DND-41 (cell line): ENCODE measurements around the gene PTPRN2.
"Not testable (repeated sequence)": the region's sequence is repeated elsewhere in the genome, so short reads cannot be mapped to it uniquely, and the experiment has no call there.

ENCODE experiments used
- ATAC-seq: fragments of 200-7000 bp; cut with Tn5 transposase; 3 replicates; pipeline ENCODE4 v1.9.1; 2021; ENCODE audit warnings: low read depth; ENCODE audit not compliant: insufficient read depth
- DNase-seq: peaks from one replicate; pipeline ENCODE4 v3.0.0-alpha.2; 2020
- H2AFZ ChIP-seq: 2 replicates; pipeline ENCODE4 v1.6.0; 2012; ENCODE audit warnings: low read depth, low read length
- H3K27ac ChIP-seq: 2 replicates; pipeline ENCODE4 v1.5.1; 2012; ENCODE audit warnings: low read length, inconsistent platforms
- H3K27me3 ChIP-seq: fragments of 200-600 bp; sonication (generic); 2 replicates; pipeline ENCODE4 v1.6.0; 2012; ENCODE audit warnings: low read length, mild to moderate bottlenecking, inconsistent platforms; ENCODE audit not compliant: insufficient read depth, poor library complexity
- H3K36me3 ChIP-seq: 2 replicates; pipeline ENCODE4 v1.5.1; 2012; ENCODE audit warnings: low read length, inconsistent platforms; ENCODE audit not compliant: insufficient read depth
- H3K4me1 ChIP-seq: 2 replicates; pipeline ENCODE4 v1.5.1; 2012; ENCODE audit warnings: mild to moderate bottlenecking, low read length; ENCODE audit not compliant: insufficient read depth
- H3K4me2 ChIP-seq: 2 replicates; pipeline ENCODE4 v1.6.0; 2012; ENCODE audit warnings: mild to moderate bottlenecking, moderate library complexity, low read length, inconsistent platforms; ENCODE audit not compliant: insufficient read depth
- H3K4me3 ChIP-seq, 2 experiments: fragments of 200-600 bp in 1 of 2; shearing (Covaris generic) in 1 of 2; 2 replicates each; pipeline ENCODE4 v1.5.1; 2012 to 2016; ENCODE audit warnings: inconsistent platforms in 2 of 2, low read length in 2 of 2, mild to moderate bottlenecking in 2 of 2, low read depth in 1 of 2, moderate library complexity in 1 of 2
- H3K79me2 ChIP-seq: 2 replicates; pipeline ENCODE4 v1.6.0; 2012; ENCODE audit warnings: low read length, inconsistent platforms; ENCODE audit not compliant: insufficient read depth
- H3K9ac ChIP-seq: 2 replicates; pipeline ENCODE4 v1.6.0; 2012; ENCODE audit warnings: low read depth, mild to moderate bottlenecking, inconsistent platforms, low read length, moderate library complexity
- H3K9me3 ChIP-seq: 2 replicates; pipeline ENCODE4 v1.5.1; 2012; ENCODE audit warnings: low read length, moderate library complexity, mild to moderate bottlenecking, inconsistent platforms; ENCODE audit not compliant: insufficient read depth, severe bottlenecking
- H4K20me1 ChIP-seq: 2 replicates; pipeline ENCODE4 v1.6.0; 2012; ENCODE audit warnings: low read length; ENCODE audit not compliant: insufficient read depth
- CTCF ChIP-seq: IDR thresholded peaks from 2 replicates; pipeline ENCODE4 v1.5.1; 2012; ENCODE audit warnings: borderline replicate concordance, low read length, moderate library complexity, mild to moderate bottlenecking; ENCODE audit not compliant: poor library complexity, severe bottlenecking; ENCODE audit errors: extremely low read depth
- EZH2 ChIP-seq: IDR thresholded peaks from 3 replicates; pipeline ENCODE4 v1.6.1; 2012; ENCODE audit warnings: borderline replicate concordance, low read depth, mild to moderate bottlenecking, moderate library complexity, low read length, inconsistent platforms; ENCODE audit not compliant: severe bottlenecking

PTPRN2 gene

GRCh38 chr7:158150234-158150633, 437.4 kb downstream of the PTPRN2 start:
- Histone ChIP-seq H3K9me3 (peaks cover 31% of the 10 kb centered on the region), H3K36me3 (no peaks in the 10 kb centered on the region)
- no peak for ATAC-seq

GRCh38 chr7:158147431-158147830, 440.2 kb downstream of the PTPRN2 start:
- not testable (repeated sequence) for H3K4me1 ChIP-seq, H2AFZ ChIP-seq, H3K27ac ChIP-seq, H3K27me3 ChIP-seq, ATAC-seq, H3K4me2 ChIP-seq, DNase-seq, H3K79me2 ChIP-seq, H3K36me3 ChIP-seq, H4K20me1 ChIP-seq, H3K9ac ChIP-seq
- Histone ChIP-seq H3K9me3 (peaks cover 34% of the 10 kb centered on the region), H3K4me3 (peak overlapping the region in 1 of 2 experiments; percentile 6; a peak in 1 of 4 replicates)

More at GRCh38 chr7:158150234-158150633, 437.4 kb downstream of the PTPRN2 start:
- H3K4me1 ChIP-seq = no peaks in the 10 kb centered on the region
- DNase-seq = no peak
- H3K4me3 ChIP-seq = no peak overlapping the region
- H3K4me2 ChIP-seq = no peak overlapping the region
- H3K27me3 ChIP-seq = no peaks in the 10 kb centered on the region
- H3K9ac ChIP-seq = no peak overlapping the region
- TF ChIP-seq CTCF = no peak
- no peak for TF ChIP-seq EZH2
- no peak overlapping the region for H3K27ac ChIP-seq
- no peaks in the 10 kb centered on the region for H4K20me1 ChIP-seq
- no peaks in the 10 kb centered on the region for H3K79me2 ChIP-seq
- no peak overlapping the region for H2AFZ ChIP-seq

DNA sequence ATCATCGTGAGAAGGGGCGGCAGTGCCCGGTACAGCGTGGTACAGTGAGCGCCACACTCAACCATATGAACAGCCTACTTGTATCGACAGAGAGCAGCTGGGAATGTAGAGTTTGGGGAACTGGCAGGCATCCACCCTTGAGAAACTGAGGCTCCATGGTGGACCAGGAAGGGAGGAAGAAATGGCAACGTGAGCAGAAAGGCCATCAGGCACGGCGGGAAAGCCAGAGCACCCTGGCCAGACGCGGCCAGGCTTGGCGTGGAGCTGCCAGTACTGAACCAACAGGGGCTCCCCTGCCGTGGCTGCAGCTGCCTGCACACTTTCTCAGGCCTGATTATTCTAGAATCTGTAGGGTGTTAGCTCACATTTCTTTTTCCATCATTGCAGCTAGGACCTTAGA, 442.3 kb downstream of the PTPRN2 start:
- Histone ChIP-seq H3K79me2 (no peaks in the 10 kb centered on the region), H3K4me1 (no peaks in the 10 kb centered on the region), H2AFZ (no peak overlapping the region), H4K20me1 (no peaks in the 10 kb centered on the region), H3K27ac (no peak overlapping the region), H3K27me3 (no peaks in the 10 kb centered on the region), H3K4me3 (no peak overlapping the region), H3K9me3 (peaks cover 27% of the 10 kb centered on the region), H3K36me3 (no peaks in the 10 kb centered on the region), H3K9ac (no peak overlapping the region), H3K4me2 (no peak overlapping the region)
- no peak for DNase-seq
- no peak for ATAC-seq
- no peak for TF ChIP-seq CTCF
- TF ChIP-seq EZH2 = no peak

DNA sequence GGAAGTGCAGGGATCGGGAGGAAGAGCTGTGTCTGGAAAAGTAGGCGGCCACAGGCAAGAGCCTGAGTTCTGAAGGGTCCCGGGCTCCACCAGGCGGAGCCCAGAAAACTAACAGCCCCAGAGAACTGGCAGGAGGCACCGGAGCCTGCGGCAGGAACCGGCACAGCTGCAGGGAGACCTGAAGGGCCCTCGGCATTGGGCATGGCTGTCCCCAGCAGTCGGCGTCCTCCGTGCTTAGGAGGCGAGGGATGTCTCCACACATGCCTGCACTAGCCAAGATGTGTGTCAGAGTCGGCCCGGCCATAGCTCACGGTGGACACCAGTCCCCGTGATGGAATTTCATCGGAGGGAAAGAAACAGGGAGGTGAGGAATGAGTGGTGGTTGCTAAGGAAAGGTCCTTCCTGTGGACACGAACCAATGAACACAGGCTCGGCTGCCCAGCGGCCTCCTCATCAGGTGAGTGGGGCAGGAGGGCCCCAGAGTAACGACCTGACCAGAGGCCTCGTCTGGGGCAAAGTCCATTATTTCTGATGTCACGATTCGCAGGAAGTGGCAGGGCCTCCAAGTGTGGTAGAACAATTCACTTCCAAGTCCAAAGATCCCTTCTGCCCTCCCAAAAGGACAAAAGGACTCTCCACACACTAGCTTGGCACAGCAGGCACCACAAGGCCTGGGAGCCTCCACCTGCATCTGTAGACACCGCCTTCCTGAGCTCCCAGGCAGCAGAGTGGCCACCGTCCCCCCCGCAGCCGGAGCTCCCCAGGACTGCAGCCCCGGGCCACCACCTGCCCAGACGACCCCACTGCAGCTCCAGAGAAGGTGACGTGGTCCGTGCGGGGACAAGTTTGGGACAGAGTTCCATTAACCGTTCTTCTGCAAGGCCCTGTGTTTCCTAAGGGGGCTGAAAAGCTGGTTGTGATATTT, 444.2 kb downstream of the PTPRN2 start:
- TF ChIP-seq EZH2 = no peak
- no peak for TF ChIP-seq CTCF
- ATAC-seq = no peak

More for the DNA sequence above, 444.2 kb downstream of the PTPRN2 start:
- no peaks in the 10 kb centered on the region for H3K79me2 ChIP-seq
- H2AFZ ChIP-seq = no peak overlapping the region
- no peak for DNase-seq
- no peak overlapping the region for H3K4me3 ChIP-seq
- no peak overlapping the region for H3K27ac ChIP-seq
- H3K27me3 ChIP-seq = no peaks in the 10 kb centered on the region
- no peaks in the 10 kb centered on the region for H4K20me1 ChIP-seq
- no peak overlapping the region for H3K4me2 ChIP-seq
- peaks cover 23% of the 10 kb centered on the region for H3K9me3 ChIP-seq
- H3K9ac ChIP-seq = no peak overlapping the region
- no peaks in the 10 kb centered on the region for H3K4me1 ChIP-seq
- H3K36me3 ChIP-seq = no peaks in the 10 kb centered on the region
